Neural cell (in vitro differentiated cells): Measurements from ENCODE around the gene GSTO2. TPM values are rescaled to one million over a fixed set of nuclear protein-coding genes. Genes with fewer than 3 reads are reported as not detected.

Experiments used
- H2AFZ ChIP-seq: fragments of 200-600, 300-800 bp; sonication (generic), shearing (Covaris generic); 2 replicates; pipeline ENCODE4 v1.6.0; 2014; ENCODE audit warnings: low read depth, mild to moderate bottlenecking, antibody characterized with exemption, low read length, moderate library complexity
- H3F3A ChIP-seq: fragments of 200-600 bp; shearing (Covaris generic); 2 replicates; pipeline ENCODE4 v1.6.1; 2016; ENCODE audit warnings: mild to moderate bottlenecking, moderate library complexity, mixed read lengths, antibody characterized with exemption, low read length; ENCODE audit not compliant: insufficient read depth, poor library complexity, severe bottlenecking
- H3K27ac ChIP-seq: fragments of 200-600, 300-800 bp; sonication (generic), shearing (Covaris generic); 2 replicates; pipeline ENCODE4 v1.5.1; 2014; ENCODE audit warnings: mild to moderate bottlenecking, low read length, moderate library complexity
- H3K27me3 ChIP-seq: fragments of 300-800, 200-600 bp; sonication (generic), shearing (Covaris generic); 2 replicates; pipeline ENCODE4 v1.6.0; 2014; ENCODE audit warnings: mild to moderate bottlenecking, low read depth, low read length, moderate library complexity; ENCODE audit not compliant: insufficient read depth
- H3K36me3 ChIP-seq: fragments of 300-800, 200-600 bp; sonication (generic), shearing (Covaris generic); 2 replicates; pipeline ENCODE4 v1.5.1; 2014; ENCODE audit warnings: mild to moderate bottlenecking, antibody characterized with exemption, low read length, moderate library complexity; ENCODE audit not compliant: insufficient read depth
- H3K4me2 ChIP-seq: fragments of 300-800, 200-600 bp; sonication (generic), shearing (Covaris generic); 2 replicates; pipeline ENCODE4 v1.6.0; 2014; ENCODE audit warnings: mild to moderate bottlenecking, low read length
- H3K4me3 ChIP-seq: fragments of 300-800, 200-600 bp; sonication (generic), shearing (Covaris generic); 2 replicates; pipeline ENCODE4 v1.5.1; 2014; ENCODE audit warnings: mild to moderate bottlenecking, low read length, moderate library complexity
- H3K79me2 ChIP-seq: fragments of 200-600 bp; shearing (Covaris generic); replicated peaks from 2 replicates; pipeline ENCODE4 v1.6.0; 2014; ENCODE audit warnings: mild to moderate bottlenecking, low read length, moderate library complexity; ENCODE audit not compliant: insufficient read depth
- H3K9ac ChIP-seq: fragments of 300-800, 200-600 bp; sonication (generic), shearing (Covaris generic); 2 replicates; pipeline ENCODE4 v1.6.1; 2016; ENCODE audit warnings: mild to moderate bottlenecking, low read length, mixed read lengths
- H3K9me2 ChIP-seq: fragments of 200-600 bp; shearing (Covaris generic); 2 replicates; pipeline ENCODE4 v1.6.1; 2016; ENCODE audit warnings: mild to moderate bottlenecking, low read length, mixed read lengths; ENCODE audit not compliant: insufficient read depth
- H3K9me3 ChIP-seq: fragments of 200-600, 300-800 bp; sonication (generic), shearing (Covaris generic); 2 replicates; pipeline ENCODE4 v1.6.1; 2016; ENCODE audit warnings: mild to moderate bottlenecking, mixed run types, low read length, moderate library complexity, mixed read lengths
- H4K20me1 ChIP-seq: fragments of 200-600 bp; shearing (Covaris generic); 2 replicates; pipeline ENCODE4 v1.6.1; 2016; ENCODE audit warnings: mild to moderate bottlenecking, mixed run types; ENCODE audit not compliant: insufficient read depth
- EP300 ChIP-seq: fragments of 450-650 bp; conservative IDR thresholded peaks from 2 replicates; pipeline ENCODE4 v1.6.1; 2014; ENCODE audit warnings: antibody characterized with exemption, mild to moderate bottlenecking, moderate library complexity; ENCODE audit not compliant: poor library complexity, severe bottlenecking
- EZH2 ChIP-seq: fragments of 200-600, 300-800 bp; shearing (Covaris generic), sonication (generic); IDR thresholded peaks from 2 replicates; pipeline ENCODE4 v1.6.1; 2014; ENCODE audit warnings: antibody characterized with exemption, low read length, borderline replicate concordance, mild to moderate bottlenecking; ENCODE audit not compliant: insufficient read depth, poor library complexity, severe bottlenecking
- MXI1 ChIP-seq: fragments of 450-650 bp; conservative IDR thresholded peaks from 2 replicates; pipeline ENCODE4 v1.6.1; 2014; ENCODE audit warnings: antibody characterized with exemption, mild to moderate bottlenecking; ENCODE audit not compliant: poor library complexity, severe bottlenecking
- POLR2AphosphoS5 ChIP-seq: IDR thresholded peaks from 2 replicates; pipeline ENCODE4 v1.6.1; 2012
- RAD21 ChIP-seq: fragments of 450-650 bp; conservative IDR thresholded peaks from 2 replicates; pipeline ENCODE4 v1.6.1; 2014; ENCODE audit warnings: antibody characterized with exemption, mild to moderate bottlenecking, moderate library complexity
- SMC3 ChIP-seq: fragments of 450-650 bp; conservative IDR thresholded peaks from 2 replicates; pipeline ENCODE4 v1.6.1; 2014; ENCODE audit warnings: antibody characterized with exemption, mild to moderate bottlenecking, moderate library complexity; ENCODE audit not compliant: poor library complexity
- TAF1 ChIP-seq: IDR thresholded peaks from 2 replicates; pipeline ENCODE4 v1.6.1; 2012; ENCODE audit warnings: low read depth
- polyA plus RNA-seq: library from polyadenylated mRNA; depleted of rRNA; stranded (reverse); fragments of >200 nt; gene quantifications from 2 replicates; pipeline ENCODE4 v1.2.3, GENCODE V29; 2014
- TF ChIP-seq, protein P1 (sequence below): IDR thresholded peaks from 2 replicates; pipeline ENCODE4 v1.6.1; 2012; ENCODE audit warnings: borderline replicate concordance
- TF ChIP-seq, protein P2 (sequence below): fragments of 450-650 bp; IDR thresholded peaks from 2 replicates; pipeline ENCODE4 v1.5.1; 2014; ENCODE audit warnings: antibody characterized with exemption, mild to moderate bottlenecking, moderate library complexity; ENCODE audit not compliant: poor library complexity, severe bottlenecking

Gene GSTO2
- polyA plus RNA-seq, 1 donor from 2014 or later: 0.53 TPM

GRCh38 chr10:104327745-104328645 lies 59.0 kb downstream of the GSTO2 start:
- Histone ChIP-seq H2AFZ (peak overlapping the region; percentile 71), H3K4me2 (peak overlapping the region; percentile 66), H3K9me2 (no peaks in the 10 kb centered on the region), H3K9me3 (no peaks in the 10 kb centered on the region), H3K36me3 (no peaks in the 10 kb centered on the region), H3K27ac (peak overlapping the region; percentile 77), H3F3A (no peaks in the 10 kb centered on the region), H3K9ac (peak overlapping the region; percentile 73), H3K4me3 (peak overlapping the region; percentile 64), H4K20me1 (no peaks in the 10 kb centered on the region), H3K79me2 (peaks cover 19% of the 10 kb centered on the region), H3K27me3 (peaks cover 6% of the 10 kb centered on the region)
- TF ChIP-seq, protein P1, sequence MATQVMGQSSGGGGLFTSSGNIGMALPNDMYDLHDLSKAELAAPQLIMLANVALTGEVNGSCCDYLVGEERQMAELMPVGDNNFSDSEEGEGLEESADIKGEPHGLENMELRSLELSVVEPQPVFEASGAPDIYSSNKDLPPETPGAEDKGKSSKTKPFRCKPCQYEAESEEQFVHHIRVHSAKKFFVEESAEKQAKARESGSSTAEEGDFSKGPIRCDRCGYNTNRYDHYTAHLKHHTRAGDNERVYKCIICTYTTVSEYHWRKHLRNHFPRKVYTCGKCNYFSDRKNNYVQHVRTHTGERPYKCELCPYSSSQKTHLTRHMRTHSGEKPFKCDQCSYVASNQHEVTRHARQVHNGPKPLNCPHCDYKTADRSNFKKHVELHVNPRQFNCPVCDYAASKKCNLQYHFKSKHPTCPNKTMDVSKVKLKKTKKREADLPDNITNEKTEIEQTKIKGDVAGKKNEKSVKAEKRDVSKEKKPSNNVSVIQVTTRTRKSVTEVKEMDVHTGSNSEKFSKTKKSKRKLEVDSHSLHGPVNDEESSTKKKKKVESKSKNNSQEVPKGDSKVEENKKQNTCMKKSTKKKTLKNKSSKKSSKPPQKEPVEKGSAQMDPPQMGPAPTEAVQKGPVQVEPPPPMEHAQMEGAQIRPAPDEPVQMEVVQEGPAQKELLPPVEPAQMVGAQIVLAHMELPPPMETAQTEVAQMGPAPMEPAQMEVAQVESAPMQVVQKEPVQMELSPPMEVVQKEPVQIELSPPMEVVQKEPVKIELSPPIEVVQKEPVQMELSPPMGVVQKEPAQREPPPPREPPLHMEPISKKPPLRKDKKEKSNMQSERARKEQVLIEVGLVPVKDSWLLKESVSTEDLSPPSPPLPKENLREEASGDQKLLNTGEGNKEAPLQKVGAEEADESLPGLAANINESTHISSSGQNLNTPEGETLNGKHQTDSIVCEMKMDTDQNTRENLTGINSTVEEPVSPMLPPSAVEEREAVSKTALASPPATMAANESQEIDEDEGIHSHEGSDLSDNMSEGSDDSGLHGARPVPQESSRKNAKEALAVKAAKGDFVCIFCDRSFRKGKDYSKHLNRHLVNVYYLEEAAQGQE: peak; percentile 38
- TF ChIP-seq RAD21 (no peak), EZH2 (no peak), MXI1 (peak; percentile 10), POLR2AphosphoS5 (peak; percentile 44), TAF1 (peak; percentile 29)
- TF ChIP-seq, protein P2, sequence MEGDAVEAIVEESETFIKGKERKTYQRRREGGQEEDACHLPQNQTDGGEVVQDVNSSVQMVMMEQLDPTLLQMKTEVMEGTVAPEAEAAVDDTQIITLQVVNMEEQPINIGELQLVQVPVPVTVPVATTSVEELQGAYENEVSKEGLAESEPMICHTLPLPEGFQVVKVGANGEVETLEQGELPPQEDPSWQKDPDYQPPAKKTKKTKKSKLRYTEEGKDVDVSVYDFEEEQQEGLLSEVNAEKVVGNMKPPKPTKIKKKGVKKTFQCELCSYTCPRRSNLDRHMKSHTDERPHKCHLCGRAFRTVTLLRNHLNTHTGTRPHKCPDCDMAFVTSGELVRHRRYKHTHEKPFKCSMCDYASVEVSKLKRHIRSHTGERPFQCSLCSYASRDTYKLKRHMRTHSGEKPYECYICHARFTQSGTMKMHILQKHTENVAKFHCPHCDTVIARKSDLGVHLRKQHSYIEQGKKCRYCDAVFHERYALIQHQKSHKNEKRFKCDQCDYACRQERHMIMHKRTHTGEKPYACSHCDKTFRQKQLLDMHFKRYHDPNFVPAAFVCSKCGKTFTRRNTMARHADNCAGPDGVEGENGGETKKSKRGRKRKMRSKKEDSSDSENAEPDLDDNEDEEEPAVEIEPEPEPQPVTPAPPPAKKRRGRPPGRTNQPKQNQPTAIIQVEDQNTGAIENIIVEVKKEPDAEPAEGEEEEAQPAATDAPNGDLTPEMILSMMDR: peak; percentile 42

DNA sequence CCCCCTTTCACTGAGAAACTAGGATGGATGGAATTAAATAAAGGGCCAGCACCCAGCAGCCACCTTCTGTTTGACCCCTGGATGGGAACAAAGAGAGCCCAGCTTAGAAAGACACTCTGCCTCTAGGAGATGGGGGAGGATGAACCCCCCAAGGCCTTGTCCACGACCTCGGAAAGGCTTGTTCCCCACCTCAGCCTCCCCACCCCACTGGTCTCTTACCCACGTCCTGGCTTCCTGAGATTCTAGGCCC lies 59.6 kb downstream of the GSTO2 start:
- H2AFZ ChIP-seq: peak overlapping the region; percentile 71
- peaks cover 19% of the 10 kb centered on the region for H3K79me2 ChIP-seq
- no peaks in the 10 kb centered on the region for H3K9me3 ChIP-seq
- no peaks in the 10 kb centered on the region for H3K36me3 ChIP-seq
- H3F3A ChIP-seq: no peaks in the 10 kb centered on the region
- no peak for TF ChIP-seq EP300
- TF ChIP-seq POLR2AphosphoS5: no peak
- TF ChIP-seq TAF1: no peak
- TF ChIP-seq, protein P1: no peak
- TF ChIP-seq SMC3: no peak
- TF ChIP-seq, protein P2: no peak
- peak overlapping the region; percentile 64 for H3K4me3 ChIP-seq
- H3K9me2 ChIP-seq: no peaks in the 10 kb centered on the region
- peak overlapping the region; percentile 77 for H3K27ac ChIP-seq
- no peaks in the 10 kb centered on the region for H4K20me1 ChIP-seq
- H3K4me2 ChIP-seq: peak overlapping the region; percentile 66
- peak overlapping the region; percentile 73 for H3K9ac ChIP-seq
- peaks cover 6% of the 10 kb centered on the region for H3K27me3 ChIP-seq
